Mesenchymal stem cell (in vitro differentiated cells and primary cell): ENCODE data around the gene WDR91.
A peak's percentile ranks its signal among the peaks of the same experiment; 100 is the strongest.

Experiments used
- DNase-seq: peaks from one replicate; pipeline ENCODE4 v3.0.0-alpha.2; 2013
- H2AFZ ChIP-seq: one replicate; pipeline ENCODE4 v1.6.1; 2013; ENCODE audit warnings: low read depth, mild to moderate bottlenecking, control low read depth, inconsistent platforms, low read length, moderate library complexity
- H2AK5ac ChIP-seq: 2 replicates; pipeline ENCODE4 v1.6.1; 2013; ENCODE audit warnings: low read length, moderate library complexity, mild to moderate bottlenecking, inconsistent platforms; ENCODE audit not compliant: severe bottlenecking
- H2BK120ac ChIP-seq: one replicate; pipeline ENCODE4 v1.6.1; 2013; ENCODE audit warnings: low read depth, mild to moderate bottlenecking, inconsistent platforms, low read length, moderate library complexity
- H2BK12ac ChIP-seq, 2 experiments: one replicate each; pipeline ENCODE4 v1.6.1; 2013; ENCODE audit warnings: inconsistent platforms in 2 of 2, low read length in 2 of 2, mild to moderate bottlenecking in 2 of 2, moderate library complexity in 2 of 2, control low read depth in 1 of 2
- H2BK15ac ChIP-seq: one replicate; pipeline ENCODE4 v1.6.1; 2013; ENCODE audit warnings: mild to moderate bottlenecking, low read depth, inconsistent platforms; ENCODE audit not compliant: poor library complexity, severe bottlenecking
- H2BK5ac ChIP-seq: 2 replicates; pipeline ENCODE4 v1.6.1; 2013; ENCODE audit warnings: low read depth, mild to moderate bottlenecking, low read length, control low read depth, inconsistent platforms; ENCODE audit not compliant: poor library complexity, severe bottlenecking
- H3K14ac ChIP-seq, 2 experiments: one replicate each; pipeline ENCODE4 v1.6.1; 2013; ENCODE audit warnings: inconsistent platforms in 2 of 2, low read length in 2 of 2, control low read depth in 1 of 2, mild to moderate bottlenecking in 1 of 2, moderate library complexity in 1 of 2
- H3K18ac ChIP-seq, 2 experiments: one replicate each; pipeline ENCODE4 v1.6.1; 2013; ENCODE audit warnings: inconsistent platforms in 2 of 2, low read length in 2 of 2, control low read depth in 1 of 2, low read depth in 1 of 2, mild to moderate bottlenecking in 1 of 2
- H3K23ac ChIP-seq, 2 experiments: one replicate each; pipeline ENCODE4 v1.6.1; 2013; ENCODE audit warnings: inconsistent platforms in 2 of 2, low read length in 2 of 2, mild to moderate bottlenecking in 2 of 2, moderate library complexity in 2 of 2, control low read depth in 1 of 2
- H3K27ac ChIP-seq: 2 replicates; pipeline ENCODE4 v1.5.1; 2013; ENCODE audit warnings: mild to moderate bottlenecking, moderate library complexity, low read length, control low read depth, inconsistent platforms; ENCODE audit not compliant: poor library complexity, severe bottlenecking
- H3K27me3 ChIP-seq, 2 experiments: 2 replicates each; pipeline versions ENCODE4 v1.6.1 to v1.7.0; 2013; ENCODE audit warnings: low read length in 2 of 2, mild to moderate bottlenecking in 2 of 2, moderate library complexity in 2 of 2, control low read depth in 1 of 2, inconsistent platforms in 1 of 2; ENCODE audit not compliant: control insufficient read depth in 1 of 2, insufficient read depth in 1 of 2
- H3K36me3 ChIP-seq, 2 experiments: 2 replicates each; pipeline versions ENCODE4 v1.6.1 to v1.7.0; 2013; ENCODE audit warnings: low read length in 2 of 2, control low read depth in 1 of 2, inconsistent platforms in 1 of 2, low read depth in 1 of 2, mild to moderate bottlenecking in 1 of 2; ENCODE audit not compliant: insufficient read depth in 2 of 2, control insufficient read depth in 1 of 2
- H3K4ac ChIP-seq, 2 experiments: one replicate each; pipeline ENCODE4 v1.6.1; 2013; ENCODE audit warnings: inconsistent platforms in 2 of 2, low read length in 2 of 2, mild to moderate bottlenecking in 2 of 2, moderate library complexity in 2 of 2, control low read depth in 1 of 2, low read depth in 1 of 2
- H3K4me1 ChIP-seq: 2 replicates; pipeline ENCODE4 v1.6.1; 2013; ENCODE audit warnings: low read depth, low read length, control low read depth; ENCODE audit not compliant: control insufficient read depth, insufficient read depth
- H3K4me2 ChIP-seq: 2 replicates; pipeline ENCODE4 v1.6.1; 2013; ENCODE audit warnings: low read length, mild to moderate bottlenecking, inconsistent platforms; ENCODE audit not compliant: poor library complexity, severe bottlenecking
- H3K4me3 ChIP-seq, 2 experiments: 2 replicates each; pipeline versions ENCODE4 v1.5.1 to v1.7.0; 2013; ENCODE audit warnings: low read length in 2 of 2, mild to moderate bottlenecking in 2 of 2, control low read depth in 1 of 2, low read depth in 1 of 2; ENCODE audit not compliant: insufficient read depth in 1 of 2
- H3K79me1 ChIP-seq: replicated peaks from 2 replicates; pipeline ENCODE4 v1.6.1; 2013; ENCODE audit warnings: mild to moderate bottlenecking, control low read depth, low read length, inconsistent platforms; ENCODE audit not compliant: poor library complexity, severe bottlenecking
- H3K9ac ChIP-seq: 2 replicates; pipeline ENCODE4 v1.7.0; 2013; ENCODE audit warnings: mild to moderate bottlenecking, low read length, moderate library complexity
- H3K9me3 ChIP-seq: 2 replicates; pipeline ENCODE4 v1.7.0; 2013; ENCODE audit warnings: mild to moderate bottlenecking, low read length; ENCODE audit not compliant: control insufficient read depth
- H4K8ac ChIP-seq: one replicate; pipeline ENCODE4 v1.6.1; 2013; ENCODE audit warnings: inconsistent platforms, mild to moderate bottlenecking, low read length, moderate library complexity
- H4K91ac ChIP-seq: one replicate; pipeline ENCODE4 v1.6.1; 2013; ENCODE audit warnings: mild to moderate bottlenecking, low read length, inconsistent platforms
- WGBS: methylation state at CpG from one replicate; pipeline ENCODE4 v1.1.7; 2013; ENCODE audit warnings: mixed read lengths; 5-methylcytosine and 5-hydroxymethylcytosine counted together

WDR91 gene

GRCh38 chr7:135186841-135187253 lies 24.5 kb downstream of the WDR91 start:
- Histone ChIP-seq H2BK15ac (no peak overlapping the region), H2AK5ac (no peak overlapping the region), H3K18ac (no peak overlapping the region), H3K79me1 (peaks cover 57% of the 10 kb centered on the region), H2BK12ac (no peak overlapping the region), H3K27ac (no peak overlapping the region), H3K23ac (no peak overlapping the region), H4K91ac (no peak overlapping the region), H3K4me1 (no peaks in the 10 kb centered on the region), H2AFZ (no peak overlapping the region), H2BK120ac (no peak overlapping the region), H3K4me2 (no peak overlapping the region), H3K9ac (no peak overlapping the region), H3K36me3 (peaks cover 72 to 79% of the 10 kb centered on the region in 2 experiments), H3K27me3 (no peaks in the 10 kb centered on the region), H4K8ac (no peak overlapping the region), H3K9me3 (peaks cover 28% of the 10 kb centered on the region), H2BK5ac (no peak overlapping the region), H3K4me3 (no peak overlapping the region), H3K4ac (no peak overlapping the region), H3K14ac (no peak overlapping the region)
- 87% methylated on average over 12 of the region's 12 CpGs for WGBS
- no peak for DNase-seq

- H4K91ac ChIP-seq, result no peak overlapping the region
- no peak overlapping the region for H2BK5ac ChIP-seq
- peaks cover 74 to 81% of the 10 kb centered on the region in 2 experiments for H3K36me3 ChIP-seq
- peaks cover 35% of the 10 kb centered on the region for H3K9me3 ChIP-seq
- H3K14ac ChIP-seq, result no peak overlapping the region
- WGBS, result 100% methylated on average over 3 of the region's 3 CpGs
- H3K79me1 ChIP-seq, result peaks cover 57% of the 10 kb centered on the region
- H2BK12ac ChIP-seq, result no peak overlapping the region
- no peak overlapping the region for H3K4me3 ChIP-seq
- no peaks in the 10 kb centered on the region for H3K27me3 ChIP-seq
- no peak overlapping the region for H3K4me2 ChIP-seq
- no peak overlapping the region for H2BK120ac ChIP-seq
- H4K8ac ChIP-seq, result no peak overlapping the region
- no peak for DNase-seq
- H2AFZ ChIP-seq, result no peak overlapping the region
- no peak overlapping the region for H3K23ac ChIP-seq
- no peak overlapping the region for H3K18ac ChIP-seq
- H2BK15ac ChIP-seq, result no peak overlapping the region
- H3K27ac ChIP-seq, result no peak overlapping the region
- H3K9ac ChIP-seq, result no peak overlapping the region
- no peak overlapping the region for H2AK5ac ChIP-seq
- H3K4ac ChIP-seq, result no peak overlapping the region
- no peaks in the 10 kb centered on the region for H3K4me1 ChIP-seq
These were observed 25.1 kb downstream of the WDR91 start for GRCh38 chr7:135186261-135186540.

- Histone ChIP-seq H3K36me3 (peaks cover 74 to 81% of the 10 kb centered on the region in 2 experiments), H3K79me1 (peaks cover 57% of the 10 kb centered on the region), H2BK120ac (no peak overlapping the region), H2AK5ac (no peak overlapping the region), H3K18ac (no peak overlapping the region), H3K4me3 (no peak overlapping the region), H3K4me1 (no peaks in the 10 kb centered on the region), H3K9me3 (peaks cover 40% of the 10 kb centered on the region), H4K91ac (no peak overlapping the region), H3K23ac (no peak overlapping the region), H2BK12ac (no peak overlapping the region), H2AFZ (no peak overlapping the region), H3K4ac (no peak overlapping the region), H2BK15ac (no peak overlapping the region), H3K14ac (no peak overlapping the region), H3K4me2 (no peak overlapping the region), H3K9ac (no peak overlapping the region), H2BK5ac (no peak overlapping the region), H3K27ac (no peak overlapping the region), H4K8ac (no peak overlapping the region), H3K27me3 (no peaks in the 10 kb centered on the region)
- DNase-seq, result no peak
- 95% methylated on average over 7 of the region's 7 CpGs for WGBS
These were observed 25.7 kb downstream of the WDR91 start for GRCh38 chr7:135185471-135186260.

- Histone ChIP-seq H3K36me3 (peaks cover 80 to 82% of the 10 kb centered on the region in 2 experiments), H3K9me3 (peaks cover 53% of the 10 kb centered on the region), H4K8ac (peak overlapping the region; percentile 5), H3K4me3 (no peak overlapping the region), H3K14ac (no peak overlapping the region), H3K4me1 (no peaks in the 10 kb centered on the region), H2BK120ac (no peak overlapping the region), H3K9ac (no peak overlapping the region), H3K27me3 (no peaks in the 10 kb centered on the region), H2AK5ac (no peak overlapping the region), H4K91ac (no peak overlapping the region), H3K27ac (no peak overlapping the region), H3K4me2 (no peak overlapping the region), H2BK12ac (no peak overlapping the region), H3K4ac (no peak overlapping the region), H2AFZ (no peak overlapping the region), H3K79me1 (peaks cover 56% of the 10 kb centered on the region), H3K18ac (no peak overlapping the region), H2BK5ac (no peak overlapping the region), H2BK15ac (no peak overlapping the region), H3K23ac (no peak overlapping the region)
- WGBS, result 96% methylated on average over 5 of the region's 5 CpGs
- no peak for DNase-seq
These were observed 27.0 kb downstream of the WDR91 start for GRCh38 chr7:135184254-135184841.
